Measurements from ENCODE around the gene MT1A. TPM values are rescaled to one million over a fixed set of nuclear protein-coding genes. Genes with fewer than 3 reads are reported as not detected.

Gene MT1A
- total and polyA plus RNA-seq, 2 of the 8 experiments (the other 6 are each of a cell fraction or from before 2014, with no cell fraction given) = not detected

- Histone ChIP-seq H3K18ac (ENCODE audit: extremely low read depth, low read length) (0 out of 2 replicates have a peak overlapping the region, but pooled peaks have one; percentile 32), H2BK20ac (ENCODE audit: low read length) (no peak overlapping the region), H3K4me2 (ENCODE audit: insufficient read depth in 1 of 2, low read depth in 2 of 2, low read length in 2 of 2) (peak overlapping the region; percentile 88 to 92), H4K5ac (ENCODE audit: insufficient read length, low read depth, low read length) (no peak overlapping the region), H2BK5ac (ENCODE audit: low read depth, low read length) (no peak overlapping the region), H3K4me1 (replicated peaks in 1 of 4; ENCODE audit: control insufficient read depth in 3 of 4, insufficient read depth in 4 of 4, low read length in 3 of 4) (peaks cover 0 to 13% (median 4%) of the 10 kb centered on the region in 4 experiments; a peak in 5 of 7 replicates), H3K4me3 (ENCODE audit: extremely low read depth in 1 of 4, insufficient read depth in 2 of 4, low read depth in 3 of 4, low read length in 4 of 4) (peak overlapping the region; percentile 28 to 65 (median 34)), H4K91ac (replicated peaks; ENCODE audit: insufficient read length, low read length) (no peak overlapping the region), H3K23me2 (ENCODE audit: low read depth, low read length) (peaks cover 8% of the 10 kb centered on the region; the same call in 1 of the 2 replicates), H3K23ac (ENCODE audit: insufficient read length) (no peak overlapping the region), H2BK15ac (ENCODE audit: low read length) (no peak overlapping the region), H3K79me1 (ENCODE audit: low read depth, low read length) (no peaks in the 10 kb centered on the region), H2AFZ (ENCODE audit: low read length) (no peak overlapping the region), H3K9me3 (ENCODE audit: insufficient read depth in 2 of 2, low read depth in 1 of 2, low read length in 1 of 2) (no peaks in the 10 kb centered on the region), H3K14ac (ENCODE audit: insufficient read length) (no peak overlapping the region), H3K27me3 (replicated peaks in 1 of 4; ENCODE audit: control insufficient read depth in 3 of 4, extremely low read depth in 1 of 4, insufficient read depth in 3 of 4, low read length in 3 of 4) (peaks cover 20 to 52% (median 43%) of the 10 kb centered on the region in 4 experiments), H3K79me2 (ENCODE audit: control insufficient read depth in 1 of 2, insufficient read depth in 2 of 2, low read length in 2 of 2) (no peaks in the 10 kb centered on the region), H3K27ac (ENCODE audit: low read depth, low read length) (no peak overlapping the region), H2BK12ac (ENCODE audit: low read depth, low read length) (no peak overlapping the region), H2BK120ac (replicated peaks; ENCODE audit: low read depth, low read length) (no peak overlapping the region), H4K8ac (ENCODE audit: extremely low read depth, insufficient read depth, low read length) (no peak overlapping the region), H2AK5ac (ENCODE audit: low read depth, low read length) (no peak overlapping the region), H4K20me1 (replicated peaks in 1 of 2; ENCODE audit: control insufficient read depth in 1 of 2, insufficient read depth in 2 of 2, low read length in 2 of 2) (peaks cover 2 to 4% of the 10 kb centered on the region in 2 experiments), H3K36me3 (ENCODE audit: control insufficient read depth in 2 of 4, insufficient read depth in 4 of 4, low read length in 3 of 4) (no peaks in the 10 kb centered on the region), H3K4ac (replicated peaks; ENCODE audit: insufficient read length, low read depth, low read length) (no peak overlapping the region), H3K9ac (replicated peaks in 1 of 4; ENCODE audit: extremely low read depth in 1 of 4, low read depth in 3 of 4, low read length in 3 of 4) (no peak overlapping the region; a peak in 1 of 7 replicates), H3K56ac (replicated peaks; ENCODE audit: insufficient read length, low read depth, low read length) (no peak overlapping the region)
- POLR2A ChIA-PET (ENCODE audit: partially characterized antibody) = interaction anchor here (0.6 kb wide), 1 partner anchor 48 kb away, joined by 4 read pairs; no protein-coding TSS in a partner anchor
- CTCF ChIA-PET (ENCODE audit: partially characterized antibody) = interaction anchor here (0.8 to 2.0 kb wide), 5 partner anchors 12 to 64 kb away, joined by 3 to 11 read pairs (median 3); no protein-coding TSS in a partner anchor
- FAIRE-seq (no peak), DNase-seq (ENCODE audit: low read depth in 1 of 2, low spot score in 2 of 2) (no peak)
- TF ChIP-seq USF2 (IDR thresholded peaks at IDR 0.05; ENCODE audit: low read length) (no peak), POLR2AphosphoS5 (IDR thresholded peaks at IDR 0.05; ENCODE audit: low read depth, low read length) (no peak), RNF2 (IDR thresholded peaks at IDR 0.05; ENCODE audit: borderline replicate concordance, low read depth, low read length, missing control alignments, poor library complexity, severe bottlenecking) (no peak), MAFK (IDR thresholded peaks at IDR 0.05; ENCODE audit: low read depth, low read length) (no peak), CREB1 (IDR thresholded peaks at IDR 0.05) (no peak), JUND (IDR thresholded peaks at IDR 0.05; ENCODE audit: low read length) (no peak)
- WGBS, 2 experiments (ENCODE audit: extremely low coverage in 1 of 2, insufficient coverage in 1 of 2, insufficient read length in 1 of 2, insufficient replicate concordance in 2 of 2, low coverage in 1 of 2, low lambda C conversion rate in 2 of 2, missing lambda C conversion rate in 1 of 2) = 59% methylated on average over 9 of the region's 9 CpGs; no CpG with 5 or more reads in 1 of the 2 experiments
These were observed 49.7 kb upstream of the MT1A start for GRCh38 chr16:56588781-56589140.

Measured in H1 (cell line).